Fibroblast of lung (primary cell): ENCODE data around the gene IMMT. TPM values are rescaled to one million over a fixed set of nuclear protein-coding genes. Genes with fewer than 3 reads are reported as not detected.

Experiments used
- DNase-seq, 2 donors: peaks; one replicate each; pipeline versions ENCODE4 v3.0.0 to v3.0.0-alpha.2; 2010; ENCODE audit warnings: low read depth in 2 of 2
- H2AFZ ChIP-seq: 2 replicates; pipeline ENCODE4 v1.5.1; 2012; ENCODE audit warnings: low read length, control low read depth, inconsistent platforms
- H3K27ac ChIP-seq: 2 replicates; pipeline ENCODE4 v1.5.1; 2011; ENCODE audit warnings: low read length, control low read depth; ENCODE audit not compliant: insufficient read depth
- H3K27me3 ChIP-seq: 2 replicates; pipeline ENCODE4 v1.5.1; 2011; ENCODE audit warnings: mild to moderate bottlenecking, low read length; ENCODE audit not compliant: control insufficient read depth, insufficient read depth
- H3K36me3 ChIP-seq: 2 replicates; pipeline ENCODE4 v1.5.1; 2011; ENCODE audit warnings: low read length; ENCODE audit not compliant: control insufficient read depth, insufficient read depth
- H3K4me1 ChIP-seq: 2 replicates; pipeline ENCODE4 v1.5.1; 2011; ENCODE audit warnings: low read length; ENCODE audit not compliant: control insufficient read depth, insufficient read depth; ENCODE audit errors: extremely low read depth
- H3K4me2 ChIP-seq: 2 replicates; pipeline ENCODE4 v1.5.1; 2011; ENCODE audit warnings: low read length, control low read depth; ENCODE audit not compliant: insufficient read depth; ENCODE audit errors: extremely low read depth
- H3K4me3 ChIP-seq, 4 experiments: fragments of 200-600 bp in 1 of 4; sonication (generic) in 1 of 4; replicated peaks in 1 of 4; 2 replicates each; pipeline ENCODE4 v1.5.1; 2011 to 2016; ENCODE audit warnings: low read length in 4 of 4, low read depth in 3 of 4, mild to moderate bottlenecking in 3 of 4, control low read depth in 2 of 4, inconsistent platforms in 1 of 4, mixed read lengths in 1 of 4; ENCODE audit not compliant: insufficient read depth in 1 of 4; ENCODE audit errors: control extremely low read depth in 1 of 4
- H3K79me2 ChIP-seq: 2 replicates; pipeline ENCODE4 v1.5.1; 2012; ENCODE audit warnings: mild to moderate bottlenecking, low read length, inconsistent platforms; ENCODE audit not compliant: control insufficient read depth, insufficient read depth
- H3K9ac ChIP-seq: 2 replicates; pipeline ENCODE4 v1.5.1; 2011; ENCODE audit warnings: mild to moderate bottlenecking, low read length, control low read depth; ENCODE audit not compliant: insufficient read depth
- H3K9me3 ChIP-seq: 2 replicates; pipeline ENCODE4 v1.5.1; 2012; ENCODE audit warnings: low read depth, low read length; ENCODE audit not compliant: control insufficient read depth, insufficient read depth
- H4K20me1 ChIP-seq: 2 replicates; pipeline ENCODE4 v1.5.1; 2011; ENCODE audit warnings: low read length; ENCODE audit not compliant: control insufficient read depth, insufficient read depth; ENCODE audit errors: extremely low read depth
- EZH2 ChIP-seq: IDR thresholded peaks from 2 replicates; pipeline ENCODE4 v1.5.1; 2012; ENCODE audit warnings: low read length, control low read depth, mild to moderate bottlenecking; ENCODE audit errors: missing control alignments
- polyA plus RNA-seq, 2 donors: library from polyadenylated mRNA; depleted of rRNA in 1 of 2; stranded (reverse) in 1 of 2; unstranded in 1 of 2; fragments of >200 nt; gene quantifications; 2 replicates each; pipeline ENCODE4 v1.2.1, GENCODE V29; 2011 to 2012; ENCODE audit warnings: missing spikeins in 1 of 2
- total RNA-seq: library from RNA; depleted of rRNA; stranded (reverse); fragments of >200 nt; gene quantifications from 2 replicates; pipeline ENCODE4 v1.2.1, GENCODE V29; 2014
- TF ChIP-seq, protein P1 (sequence below), 2 donors: IDR thresholded peaks in 1 of 2; conservative IDR thresholded peaks in 1 of 2; 1 replicate in 1 of 2; 2 replicates in 1 of 2; pipeline ENCODE4 v1.5.1; 2011 to 2012; ENCODE audit warnings: low read length in 2 of 2, control low read depth in 1 of 2, inconsistent platforms in 1 of 2, low read depth in 1 of 2, mild to moderate bottlenecking in 1 of 2

IMMT gene
- total and polyA plus RNA-seq, 2 donors (not counting 1 experiment from before 2014, with no cell fraction given) = 47.1 to 52.7 TPM

DNA sequence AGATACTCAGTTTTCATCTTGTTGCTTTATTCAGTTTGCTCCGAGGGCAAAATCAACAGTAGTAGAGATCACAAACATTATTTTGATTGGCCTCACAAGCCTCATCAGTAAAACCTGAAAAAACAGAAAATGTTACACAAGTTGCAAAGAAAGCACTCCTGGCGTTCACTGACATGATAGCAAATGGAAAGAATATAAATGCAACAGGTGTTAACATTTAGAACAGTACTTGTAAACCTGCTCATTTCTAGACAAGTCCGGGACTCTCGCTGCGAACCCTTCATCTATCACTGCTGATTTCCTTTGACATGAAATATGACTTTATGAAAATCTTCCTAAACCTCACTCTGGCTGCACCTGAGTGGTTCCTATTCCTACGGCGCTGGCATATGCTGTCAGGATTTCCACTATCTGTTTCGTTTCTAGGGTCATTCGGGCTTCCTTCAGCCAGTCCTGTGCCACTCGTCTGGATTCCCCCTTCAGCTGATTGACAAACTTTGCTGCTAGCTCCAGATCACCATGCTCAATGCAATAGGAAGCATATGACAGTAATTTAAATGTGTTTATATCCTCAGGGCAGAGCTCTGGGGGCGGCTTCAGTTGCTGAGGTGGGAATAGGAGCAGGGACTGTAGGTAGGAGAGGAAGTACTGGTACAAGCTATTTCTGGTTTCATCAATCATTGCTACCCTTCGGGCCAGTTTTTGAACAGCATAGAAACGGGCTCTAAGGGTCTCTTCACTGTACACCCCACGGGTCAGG is 51.2 kb downstream of the IMMT start:
- Histone ChIP-seq H3K9ac (no peak overlapping the region), H3K4me1 (no peaks in the 10 kb centered on the region), H3K27me3 (no peaks in the 10 kb centered on the region), H3K4me3 (no peak overlapping the region), H4K20me1 (no peaks in the 10 kb centered on the region), H3K9me3 (no peaks in the 10 kb centered on the region), H3K36me3 (peaks cover 14% of the 10 kb centered on the region), H2AFZ (no peak overlapping the region), H3K4me2 (no peak overlapping the region), H3K79me2 (no peaks in the 10 kb centered on the region), H3K27ac (no peak overlapping the region)
- TF ChIP-seq EZH2 = no peak
- TF ChIP-seq, protein P1, sequence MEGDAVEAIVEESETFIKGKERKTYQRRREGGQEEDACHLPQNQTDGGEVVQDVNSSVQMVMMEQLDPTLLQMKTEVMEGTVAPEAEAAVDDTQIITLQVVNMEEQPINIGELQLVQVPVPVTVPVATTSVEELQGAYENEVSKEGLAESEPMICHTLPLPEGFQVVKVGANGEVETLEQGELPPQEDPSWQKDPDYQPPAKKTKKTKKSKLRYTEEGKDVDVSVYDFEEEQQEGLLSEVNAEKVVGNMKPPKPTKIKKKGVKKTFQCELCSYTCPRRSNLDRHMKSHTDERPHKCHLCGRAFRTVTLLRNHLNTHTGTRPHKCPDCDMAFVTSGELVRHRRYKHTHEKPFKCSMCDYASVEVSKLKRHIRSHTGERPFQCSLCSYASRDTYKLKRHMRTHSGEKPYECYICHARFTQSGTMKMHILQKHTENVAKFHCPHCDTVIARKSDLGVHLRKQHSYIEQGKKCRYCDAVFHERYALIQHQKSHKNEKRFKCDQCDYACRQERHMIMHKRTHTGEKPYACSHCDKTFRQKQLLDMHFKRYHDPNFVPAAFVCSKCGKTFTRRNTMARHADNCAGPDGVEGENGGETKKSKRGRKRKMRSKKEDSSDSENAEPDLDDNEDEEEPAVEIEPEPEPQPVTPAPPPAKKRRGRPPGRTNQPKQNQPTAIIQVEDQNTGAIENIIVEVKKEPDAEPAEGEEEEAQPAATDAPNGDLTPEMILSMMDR (conservative IDR thresholded peaks at IDR 0.05 in 1 of 2, IDR thresholded peaks at IDR 0.05 in 1 of 2; ENCODE audit: low read depth in 1 of 2, low read length in 2 of 2) = no peak
- DNase-seq = no peak

DNA sequence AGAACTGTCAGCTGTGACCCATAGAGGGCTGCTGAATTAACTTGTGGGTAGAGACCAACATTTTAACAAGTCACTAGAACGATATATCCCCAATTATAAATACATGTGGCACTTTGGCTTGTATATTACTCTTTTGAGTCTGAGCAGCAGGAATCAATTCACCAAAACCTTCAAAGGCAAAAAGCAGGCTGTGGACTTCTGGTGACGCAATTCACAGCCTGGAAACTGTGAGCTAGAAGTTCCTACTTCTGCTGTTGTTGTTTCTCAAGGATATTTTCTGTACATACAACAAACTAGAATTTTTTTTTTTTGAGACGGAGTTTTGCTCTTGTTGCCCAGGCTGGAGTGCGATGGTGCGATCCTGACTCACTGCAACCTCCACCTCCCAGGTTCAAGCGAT is 52.0 kb downstream of the IMMT start:
- Histone ChIP-seq H3K36me3 (peaks cover 12% of the 10 kb centered on the region), H3K27ac (no peak overlapping the region), H3K9ac (no peak overlapping the region), H3K4me1 (no peaks in the 10 kb centered on the region), H2AFZ (no peak overlapping the region), H3K79me2 (no peaks in the 10 kb centered on the region), H3K27me3 (no peaks in the 10 kb centered on the region), H3K4me3 (no peak overlapping the region), H3K9me3 (no peaks in the 10 kb centered on the region), H3K4me2 (no peak overlapping the region), H4K20me1 (no peaks in the 10 kb centered on the region)
- DNase-seq = no peak
- TF ChIP-seq, protein P1 (conservative IDR thresholded peaks at IDR 0.05 in 1 of 2, IDR thresholded peaks at IDR 0.05 in 1 of 2; ENCODE audit: low read depth in 1 of 2, low read length in 2 of 2) = no peak
- no peak for TF ChIP-seq EZH2

DNA sequence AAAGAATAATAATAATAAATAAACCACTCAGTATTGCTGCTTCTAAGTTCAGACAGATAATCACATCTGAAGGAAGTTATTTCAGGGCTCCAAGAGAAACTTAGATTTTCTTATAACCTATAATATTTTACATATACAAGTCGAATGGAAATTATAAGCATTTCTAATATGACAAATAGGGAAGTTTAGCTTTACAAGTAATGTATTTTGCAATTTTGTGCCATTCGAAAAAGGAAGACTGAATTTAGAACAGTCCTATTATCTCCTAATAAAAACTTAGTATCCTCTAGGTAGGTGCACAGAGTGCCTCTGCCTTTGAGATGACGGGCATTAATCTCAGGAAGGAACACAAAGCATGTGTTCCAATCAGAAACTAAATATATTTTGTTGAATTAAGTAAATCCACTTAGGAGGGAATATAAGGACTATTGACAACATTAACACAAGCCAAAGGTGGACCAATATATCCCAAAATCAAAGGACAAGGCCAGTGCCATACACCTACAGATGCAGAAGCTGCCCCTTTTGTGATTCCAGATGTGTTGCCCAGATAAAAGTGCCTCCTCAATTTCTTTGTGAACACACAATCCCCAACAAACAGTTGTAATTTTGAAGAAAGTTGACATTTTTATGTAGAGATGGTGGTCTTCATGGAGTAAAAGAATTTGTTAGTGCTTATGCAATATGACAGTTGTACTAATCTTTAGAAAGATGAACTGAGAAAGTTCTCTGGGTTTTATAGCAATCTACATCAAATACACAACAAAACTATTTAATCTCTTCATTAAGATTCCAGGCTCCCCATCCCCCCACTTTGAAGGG is 52.6 kb downstream of the IMMT start:
- no peak overlapping the region for H3K4me2 ChIP-seq
- H3K4me3 ChIP-seq = no peak overlapping the region
- no peak overlapping the region for H3K27ac ChIP-seq
- peaks cover 11% of the 10 kb centered on the region for H3K36me3 ChIP-seq
- DNase-seq = no peak
- H3K27me3 ChIP-seq = no peaks in the 10 kb centered on the region
- H3K4me1 ChIP-seq = no peaks in the 10 kb centered on the region
- H3K79me2 ChIP-seq = no peaks in the 10 kb centered on the region
- no peaks in the 10 kb centered on the region for H3K9me3 ChIP-seq
- H2AFZ ChIP-seq = no peak overlapping the region
- no peaks in the 10 kb centered on the region for H4K20me1 ChIP-seq
- TF ChIP-seq EZH2 = no peak
- TF ChIP-seq, protein P1 (conservative IDR thresholded peaks at IDR 0.05 in 1 of 2, IDR thresholded peaks at IDR 0.05 in 1 of 2; ENCODE audit: low read depth in 1 of 2, low read length in 2 of 2) = no peak
- H3K9ac ChIP-seq = no peak overlapping the region
